ENCODE results near the gene TRIM37.

TRIM37 gene

DNA sequence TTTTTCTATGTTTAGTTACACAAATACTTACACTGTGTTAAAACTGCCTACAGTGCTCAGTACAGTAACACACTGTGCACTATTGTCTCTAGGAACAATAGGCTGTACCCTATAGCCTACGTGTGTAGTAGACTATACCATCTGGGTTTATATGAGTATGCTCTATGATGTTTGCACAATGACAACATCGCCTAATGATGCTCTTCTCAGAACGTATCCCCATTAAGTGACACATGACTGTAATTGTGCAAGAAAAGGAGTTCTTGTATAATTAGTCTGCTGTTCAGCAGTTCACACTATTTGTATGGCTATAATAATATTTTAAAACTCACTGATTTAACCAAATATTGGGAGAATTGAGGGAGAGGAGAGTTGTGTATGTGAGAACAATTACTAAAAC lies 173.7 kb downstream of the TRIM37 start:
- H3K4me3 ChIP-seq (ENCODE audit: low read length): no peak overlapping the region
- H3K9me3 ChIP-seq (ENCODE audit: insufficient read depth, low read depth, low read length): no peaks in the 10 kb centered on the region
- WGBS: 89% methylated on average over 3 of the region's 3 CpGs
- H3K4me1 ChIP-seq (ENCODE audit: insufficient read depth, low read length): no peaks in the 10 kb centered on the region
- H3K9ac ChIP-seq (ENCODE audit: low read depth, low read length): no peak overlapping the region
- no peaks in the 10 kb centered on the region for H3K36me3 ChIP-seq (ENCODE audit: insufficient read depth, low read length)
- no peak overlapping the region for H3K27ac ChIP-seq (ENCODE audit: low read depth, low read length)
- no peaks in the 10 kb centered on the region for H3K27me3 ChIP-seq (ENCODE audit: insufficient read depth, low read length)

Data from HUES64 (cell line).